GM19351 (cell line): Measurements from ENCODE around the gene SUMO1.

Source experiments
- ATAC-seq: cut with Tn5 transposase; IDR thresholded peaks from one replicate; pipeline ENCODE4 v1.9.1; 2021; ENCODE audit warnings: mild to moderate bottlenecking, moderate library complexity; ENCODE audit not compliant: unreplicated experiment

The SUMO1 gene

GRCh38 chr2:202201220-202202160 lies 36.9 kb downstream of the SUMO1 start:
- ATAC-seq: no peak

GRCh38 chr2:202196727-202197126 lies 41.7 kb downstream of the SUMO1 start:
- ATAC-seq: no peak

- ATAC-seq: no peak
These were observed 44.0 kb downstream of the SUMO1 start for GRCh38 chr2:202194418-202194817.

GRCh38 chr2:202193881-202194353 lies 44.5 kb downstream of the SUMO1 start:
- ATAC-seq: no peak

GRCh38 chr2:202193305-202193704 lies 45.1 kb downstream of the SUMO1 start:
- ATAC-seq: no peak

GRCh38 chr2:202187570-202187969 lies 50.8 kb downstream of the SUMO1 start:
- ATAC-seq: no peak

- no peak for ATAC-seq
These were observed 51.7 kb downstream of the SUMO1 start for GRCh38 chr2:202186641-202187202.

GRCh38 chr2:202185156-202185555 lies 53.2 kb downstream of the SUMO1 start:
- no peak for ATAC-seq

- ATAC-seq: no peak
These were observed 53.8 kb downstream of the SUMO1 start for GRCh38 chr2:202184557-202184956.

- no peak for ATAC-seq
These were observed 59.9 kb downstream of the SUMO1 start for GRCh38 chr2:202178346-202178958.

- peak; percentile 63 for ATAC-seq
These were observed 65.8 kb downstream of the SUMO1 start for GRCh38 chr2:202172439-202173211.

GRCh38 chr2:202171241-202171825 lies 67.1 kb downstream of the SUMO1 start:
- ATAC-seq: no peak

GRCh38 chr2:202169832-202170424 lies 68.5 kb downstream of the SUMO1 start:
- no peak for ATAC-seq

- no peak for ATAC-seq
These were observed 69.3 kb downstream of the SUMO1 start for GRCh38 chr2:202169131-202169530.

GRCh38 chr2:202165945-202166344 lies 72.5 kb downstream of the SUMO1 start:
- ATAC-seq: no peak

- no peak for ATAC-seq
These were observed 73.2 kb downstream of the SUMO1 start for GRCh38 chr2:202165208-202165607.

- ATAC-seq: no peak
These were observed 74.0 kb downstream of the SUMO1 start for GRCh38 chr2:202164411-202164810.

GRCh38 chr2:202161151-202161835 lies 77.1 kb downstream of the SUMO1 start:
- no peak for ATAC-seq

- no peak for ATAC-seq
These were observed 79.6 kb downstream of the SUMO1 start for GRCh38 chr2:202158796-202159195.
